ENCODE results near the gene RNF167. TPM values are rescaled to one million over a fixed set of nuclear protein-coding genes. Genes with fewer than 3 reads are reported as not detected.

The RNF167 gene
- total and polyA plus RNA-seq, 2 of the 13 experiments (the other 11 are each of a cell fraction or from before 2014, with no cell fraction given): 44.1 to 45.4 TPM

- TF ChIP-seq POGK (CRISPR knock-in tag; conservative IDR thresholded peaks at IDR 0.05) (no peak), ZNF333 (CRISPR knock-in tag; IDR thresholded peaks at IDR 0.05; ENCODE audit: borderline replicate concordance) (no peak), FOXA3 (CRISPR knock-in tag; IDR thresholded peaks at IDR 0.05) (no peak), PAXIP1 (CRISPR knock-in tag; conservative IDR thresholded peaks at IDR 0.05) (no peak), ZFX (CRISPR knock-in tag; IDR thresholded peaks at IDR 0.05; ENCODE audit: low read depth) (no peak), ZNF543 (CRISPR knock-in tag; IDR thresholded peaks at IDR 0.05) (no peak), ZNF883 (CRISPR knock-in tag; IDR thresholded peaks at IDR 0.05; ENCODE audit: not compliant biosample characterization) (no peak), REST (IDR thresholded peaks at IDR 0.05; ENCODE audit: borderline replicate concordance in 1 of 2, low read depth in 1 of 2, low read length in 2 of 2) (no peak), STAT5B (CRISPR knock-in tag; IDR thresholded peaks at IDR 0.05) (no peak), HOXA3 (CRISPR knock-in tag; IDR thresholded peaks at IDR 0.05) (no peak), SIN3A (IDR thresholded peaks at IDR 0.05; ENCODE audit: borderline replicate concordance, low read depth, low read length) (no peak), ZNF790 (CRISPR knock-in tag; IDR thresholded peaks at IDR 0.05; ENCODE audit: borderline replicate concordance) (no peak), NR2F6 (IDR thresholded peaks at IDR 0.05) (no peak), NR2F6 (CRISPR knock-in tag; IDR thresholded peaks at IDR 0.05) (0 out of 2 replicates have a peak, but pooled peaks have one; percentile 15), IKZF5 (CRISPR knock-in tag; IDR thresholded peaks at IDR 0.05) (0 out of 2 replicates have a peak, but pooled peaks have one; percentile 22), ZNF558 (CRISPR knock-in tag; IDR thresholded peaks at IDR 0.05; ENCODE audit: borderline replicate concordance) (no peak), GRHL1 (CRISPR knock-in tag; conservative IDR thresholded peaks at IDR 0.05) (no peak)
These were observed 5.3 kb downstream of the RNF167 start (continued) for GRCh38 chr17:4945176-4945943.

Data from HepG2 (cell line).